Heart right ventricle (tissue), 16 donors: ENCODE data around the gene APOC1. TPM values are rescaled to one million over a fixed set of nuclear protein-coding genes. Genes with fewer than 3 reads are reported as not detected.

Experiments used
- ATAC-seq, 8 donors: fragments of 200-7000 bp; cut with Tn5 transposase; one replicate each; pipeline ENCODE4 v1.9.1; 2020; ENCODE audit warnings: mild to moderate bottlenecking in 8 of 8, moderate library complexity in 8 of 8, moderate number of reproducible peaks in 1 of 8
- DNase-seq, 2 donors: peaks; one replicate each; pipeline ENCODE4 v3.0.0-alpha.2; 2020
- H3K27ac ChIP-seq, 10 donors: fragments of 200-600 bp; sonication (generic) in 2 of 10; one replicate each; pipeline versions ENCODE4 v1.5.0 to v1.8.0; 2020 to 2022; ENCODE audit warnings: mild to moderate bottlenecking in 3 of 10
- H3K27me3 ChIP-seq, 7 donors: fragments of 200-600 bp; one replicate each; pipeline ENCODE4 v1.8.0; 2021 to 2022; ENCODE audit warnings: mild to moderate bottlenecking in 2 of 7
- H3K36me3 ChIP-seq, 9 donors: fragments of 200-600 bp; sonication (generic) in 1 of 9; one replicate each; pipeline versions ENCODE4 v1.5.0 to v1.8.0; 2020 to 2022; ENCODE audit warnings: mild to moderate bottlenecking in 2 of 9
- H3K4me1 ChIP-seq, 9 donors: fragments of 200-600 bp; sonication (generic) in 1 of 9; one replicate each; pipeline versions ENCODE4 v1.5.0 to v1.8.0; 2020 to 2022; ENCODE audit warnings: mild to moderate bottlenecking in 4 of 9
- H3K4me3 ChIP-seq, 10 donors: fragments of 200-600 bp; sonication (generic) in 2 of 10; one replicate each; pipeline versions ENCODE4 v1.5.0 to v1.8.0; 2020 to 2022; ENCODE audit warnings: mild to moderate bottlenecking in 7 of 10, moderate library complexity in 2 of 10
- H3K9me3 ChIP-seq, 11 donors: fragments of 200-600 bp in 10 of 11; sonication (generic) in 2 of 11; one replicate each; pipeline versions ENCODE4 v1.5.0 to v1.8.0; 2013 to 2022; ENCODE audit warnings: mild to moderate bottlenecking in 2 of 11, control low read depth in 1 of 11, moderate library complexity in 1 of 11
- WGBS, 2 donors: extraction: QIAGEN DNeasy Blood & Tissue Kit; methylation state at CpG; one replicate each; pipeline ENCODE4 v1.1.7; 2013; ENCODE audit warnings: inconsistent platforms in 1 of 2; 5-methylcytosine and 5-hydroxymethylcytosine counted together
- intact Hi-C, 10 donors: fragments of 100-400 bp; cut with DNase I; formaldehyde crosslinking; loops; one replicate each; pipeline versions ENCODE4 v1.11.1 to v1.14.2; 2022
- polyA plus RNA-seq, 2 donors: library from polyadenylated mRNA; stranded (reverse); fragments of 200-250 nt; gene quantifications; one replicate each; pipeline ENCODE4 v1.2.3, GENCODE V29; 2013
- total RNA-seq, 10 donors: library from RNA; stranded (reverse); fragmentation: NEBNext Ultra II Directional in 3 of 10; extraction: Animal tissue kit (Norgen Biotek cat#: 25700) in 3 of 10; gene quantifications; one replicate each; pipeline versions ENCODE4 v1.2.1 to v1.2.4, GENCODE V29; 2021 to 2023
- TF ChIP-seq, protein P1 (sequence below), 9 donors: fragments of 200-600 bp; sonication (generic) in 2 of 9; IDR thresholded peaks; one replicate each; pipeline versions ENCODE4 v1.5.0 to v1.8.0; 2021 to 2022; ENCODE audit warnings: antibody characterized with exemption in 9 of 9, mild to moderate bottlenecking in 5 of 9, moderate library complexity in 1 of 9
- donor health status: Arrhythmogenic right ventricular cardiomyopathy.
- donor health status: ischemic (EF 13 %, LVEDD 7.1; RV severe dilation, severe dysfunction).
- donor health status: healthy with polysubstance abuse.
- donor health status: DM: no; HTN: yes; CAD: no.
- donor health status: DM: no; HTN: no; CAD: no.
- donor health status: ischemic (EF 25% LVEDD 6.9; RV normal size, moderate dysfunction).
- donor health status: ischemic (EF 25% LVEDD 5.7; RV mildly dilated, moderate dysfunction).
- donor health status: healthy.
- donor health status: DM: yes; HTN: yes; CAD: no.
- donor health status: Ischemic cardiomyopathy.
- donor health status: ischemic (EF 35%, LVEDD 5.7; RV mildly dilated, moderate dysfunction).
- donor health status: nonischemic (EF 11% LVEDD 7.7; RV severe dilation, severe dysfunction).
- donor health status: DM: yes; HTN: yes; CAD: no.
- donor health status: PGD.
- donor health status: ischemic (EF 29% LVEDD 5.4; RV normal size, mild dysfunction).
- donor health status: nonischemic (EF 23%, LVEDD 6.1; RV moderate dilation, normal function).

APOC1 gene
- total and polyA plus RNA-seq, 12 donors: 1.4 to 13.5 (median 2.9) TPM; not detected in 5

DNA sequence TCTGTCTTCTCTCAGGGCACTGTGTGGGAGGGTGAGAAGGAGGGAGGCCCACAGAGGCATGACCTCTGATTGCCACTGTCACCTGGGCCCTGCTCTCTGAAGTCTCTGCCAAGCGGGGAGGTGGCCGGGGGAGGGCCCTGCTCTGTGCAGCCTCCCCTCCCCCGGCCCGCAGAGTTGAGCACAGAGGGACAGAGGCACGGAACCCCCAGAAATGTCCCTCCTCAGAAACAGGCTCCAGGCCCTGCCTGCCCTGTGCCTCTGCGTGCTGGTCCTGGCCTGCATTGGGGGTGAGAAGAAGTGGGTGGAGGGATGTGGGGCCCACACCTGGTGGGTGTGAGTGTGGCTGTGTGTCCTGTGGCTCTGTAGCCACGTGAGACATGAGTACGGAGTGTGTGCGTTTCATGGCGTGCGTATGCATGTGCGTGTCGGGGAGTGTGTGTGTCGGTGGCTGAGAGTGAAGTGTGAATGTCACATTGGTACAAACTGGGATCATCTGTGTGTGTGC is 27.7 kb downstream of the APOC1 start, which contains the start of gene APOC4:
TSS of gene APOC4 (plus strand) at position 171 of the 505 bp plus-strand sequence. CDS start at position 212, 41 bp downstream.
- TF ChIP-seq, protein P1, sequence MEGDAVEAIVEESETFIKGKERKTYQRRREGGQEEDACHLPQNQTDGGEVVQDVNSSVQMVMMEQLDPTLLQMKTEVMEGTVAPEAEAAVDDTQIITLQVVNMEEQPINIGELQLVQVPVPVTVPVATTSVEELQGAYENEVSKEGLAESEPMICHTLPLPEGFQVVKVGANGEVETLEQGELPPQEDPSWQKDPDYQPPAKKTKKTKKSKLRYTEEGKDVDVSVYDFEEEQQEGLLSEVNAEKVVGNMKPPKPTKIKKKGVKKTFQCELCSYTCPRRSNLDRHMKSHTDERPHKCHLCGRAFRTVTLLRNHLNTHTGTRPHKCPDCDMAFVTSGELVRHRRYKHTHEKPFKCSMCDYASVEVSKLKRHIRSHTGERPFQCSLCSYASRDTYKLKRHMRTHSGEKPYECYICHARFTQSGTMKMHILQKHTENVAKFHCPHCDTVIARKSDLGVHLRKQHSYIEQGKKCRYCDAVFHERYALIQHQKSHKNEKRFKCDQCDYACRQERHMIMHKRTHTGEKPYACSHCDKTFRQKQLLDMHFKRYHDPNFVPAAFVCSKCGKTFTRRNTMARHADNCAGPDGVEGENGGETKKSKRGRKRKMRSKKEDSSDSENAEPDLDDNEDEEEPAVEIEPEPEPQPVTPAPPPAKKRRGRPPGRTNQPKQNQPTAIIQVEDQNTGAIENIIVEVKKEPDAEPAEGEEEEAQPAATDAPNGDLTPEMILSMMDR (IDR thresholded peaks at IDR 0.05): no peak

DNA sequence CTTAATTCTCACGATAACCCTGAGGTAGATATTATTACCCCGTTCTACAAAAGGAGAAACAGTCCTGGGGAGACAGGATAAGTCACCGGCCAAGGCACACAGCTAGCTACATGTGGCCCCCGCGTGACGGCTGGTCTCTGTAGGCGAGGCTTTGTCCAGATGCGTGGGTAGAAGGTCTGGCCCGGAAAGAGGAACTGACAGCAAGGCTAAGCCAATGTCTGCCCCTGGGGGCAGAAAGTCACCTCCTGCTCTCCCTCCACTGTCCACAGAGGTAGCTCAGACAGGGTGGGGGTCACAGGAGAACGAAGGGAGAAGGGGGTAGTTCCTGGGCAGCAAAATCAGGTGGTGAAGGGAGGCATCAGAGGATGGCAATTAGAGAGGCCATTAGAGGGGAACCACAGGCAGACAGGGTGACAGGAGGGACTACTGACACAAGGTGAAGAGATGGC is 29.4 kb downstream of the APOC1 start:
- H3K36me3 ChIP-seq: peaks cover 0 to 6% (median 0%) of the 10 kb centered on the region in 9 donors
- 45 to 55% methylated on average over 10 of the region's 10 CpGs for WGBS, 2 donors
- H3K4me3 ChIP-seq: no peak overlapping the region
- TF ChIP-seq, protein P1 (IDR thresholded peaks at IDR 0.05): no peak
- ATAC-seq (peak in 7 of 8 donors; percentile 50 to 82 (median 64)), DNase-seq (peak; percentile 25 to 47)
- no peaks in the 10 kb centered on the region for H3K9me3 ChIP-seq
- H3K27me3 ChIP-seq: no peaks in the 10 kb centered on the region
- peaks cover 0 to 13% (median 0%) of the 10 kb centered on the region in 9 donors for H3K4me1 ChIP-seq
- intact Hi-C loops: no loop called here
- H3K27ac ChIP-seq: peak overlapping the region in 1 of 10 donors; percentile 10

More for the DNA sequence above, 27.7 kb downstream of the APOC1 start, which contains the start of gene APOC4:
- no peaks in the 10 kb centered on the region for H3K9me3 ChIP-seq
- H3K4me1 ChIP-seq: peaks cover 0 to 13% (median 0%) of the 10 kb centered on the region in 9 donors
- ATAC-seq (peak in 1 of 8 donors; percentile 19), DNase-seq (no peak)
- H3K4me3 ChIP-seq: no peak within 1 kb of the TSS
- no peaks in the 10 kb centered on the region for H3K27me3 ChIP-seq
- 85 to 88% methylated on average over 14 of the region's 14 CpGs for WGBS, 2 donors
- no peak within 1 kb of the TSS for H3K27ac ChIP-seq
- intact Hi-C loops: no loop called here
- H3K36me3 ChIP-seq: no peaks in the 10 kb centered on the region

DNA sequence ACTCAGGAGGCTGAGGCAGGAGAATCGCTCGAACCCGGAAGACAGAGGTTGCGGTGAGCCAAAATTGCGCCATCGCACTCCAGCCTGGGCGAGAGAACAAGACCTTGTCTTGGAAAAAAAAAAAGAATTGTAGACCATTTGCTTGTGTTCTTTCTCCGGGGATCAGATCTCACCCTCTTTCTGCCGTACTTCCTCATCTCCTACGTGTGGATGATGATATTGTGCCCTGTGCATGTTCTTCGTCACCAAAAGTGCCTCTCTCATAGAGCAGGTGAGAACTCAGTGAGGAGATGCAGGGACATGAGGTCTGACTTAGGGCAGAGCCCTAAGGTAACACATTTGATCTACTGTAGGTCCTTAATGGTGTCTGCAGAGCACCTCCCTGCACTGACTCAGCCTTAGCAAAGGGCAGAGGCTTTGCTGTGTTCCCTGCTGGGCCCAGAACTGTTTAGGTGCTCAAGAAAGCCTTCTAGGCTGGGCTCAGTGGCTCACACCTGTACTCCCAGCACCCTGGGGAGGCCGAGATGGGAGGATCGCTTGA is 32.7 kb downstream of the APOC1 start:
- intact Hi-C loops: loop anchor here in 1 of 10 donors (5.0 kb wide), 1 partner anchor 40 kb away; the partner anchor contains the start of gene APOE

DNA sequence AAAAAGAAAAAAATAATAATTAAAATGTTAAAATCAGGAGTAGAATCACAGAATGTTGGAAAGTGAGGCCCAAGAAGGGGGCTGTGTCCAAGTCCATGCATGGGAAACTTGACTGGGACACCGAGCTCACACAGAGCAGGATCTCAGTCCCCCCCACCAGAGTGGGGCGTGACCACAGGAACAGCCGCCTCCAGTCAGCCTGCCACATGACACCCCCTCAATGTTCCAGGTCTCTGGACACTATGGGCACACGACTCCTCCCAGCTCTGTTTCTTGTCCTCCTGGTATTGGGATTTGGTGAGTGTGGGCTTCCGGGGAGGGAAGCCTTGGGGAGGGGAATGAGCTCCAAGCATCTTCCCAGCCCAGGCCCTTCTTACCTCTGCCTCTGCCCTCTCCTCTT is 33.8 kb downstream of the APOC1 start:
- Histone ChIP-seq H3K4me3 (no peak overlapping the region), H3K27ac (no peak overlapping the region), H3K36me3 (peaks cover 0 to 26% (median 0%) of the 10 kb centered on the region in 9 donors), H3K4me1 (peaks cover 0 to 24% (median 18%) of the 10 kb centered on the region in 9 donors), H3K27me3 (no peaks in the 10 kb centered on the region), H3K9me3 (no peaks in the 10 kb centered on the region)
- intact Hi-C loops: loop anchor here in 1 of 10 donors (5.0 kb wide), 1 partner anchor 41 kb away; the partner anchor contains the start of gene APOE
- TF ChIP-seq, protein P1 (IDR thresholded peaks at IDR 0.05): no peak
- ATAC-seq: no peak
- no peak for DNase-seq
- WGBS, 2 donors: 78 to 79% methylated on average over 5 of the region's 5 CpGs

More for the DNA sequence above, 32.7 kb downstream of the APOC1 start:
- ATAC-seq (no peak), DNase-seq (no peak)
- H3K9me3 ChIP-seq: no peaks in the 10 kb centered on the region
- no peak overlapping the region for H3K4me3 ChIP-seq
- H3K27me3 ChIP-seq: no peaks in the 10 kb centered on the region
- TF ChIP-seq, protein P1 (IDR thresholded peaks at IDR 0.05): no peak
- peaks cover 0 to 26% (median 0%) of the 10 kb centered on the region in 9 donors for H3K36me3 ChIP-seq
- WGBS, 2 donors: 90 to 94% methylated on average over 13 of the region's 13 CpGs
- peaks cover 0 to 23% (median 16%) of the 10 kb centered on the region in 9 donors for H3K4me1 ChIP-seq
- H3K27ac ChIP-seq: no peak overlapping the region
